Testis (tissue), 2 donors: ENCODE data around the gene SDC1.

Experiments
- POLR2A ChIP-seq: fragments of 450-650 bp; IDR thresholded peaks from one replicate; pipeline ENCODE4 v1.6.1; 2017; ENCODE audit warnings: antibody characterized with exemption, mild to moderate bottlenecking, moderate library complexity
- TF ChIP-seq, protein P1 (sequence below), 3 experiments: fragments of 450-650 bp in 2 of 3; fragments of 200-600 bp in 1 of 3; sonication (generic) in 1 of 3; IDR thresholded peaks; one replicate each; pipeline ENCODE4 v1.5.1; 2016 to 2019; ENCODE audit warnings: antibody characterized with exemption in 3 of 3, mild to moderate bottlenecking in 2 of 3, moderate library complexity in 1 of 3

DNA sequence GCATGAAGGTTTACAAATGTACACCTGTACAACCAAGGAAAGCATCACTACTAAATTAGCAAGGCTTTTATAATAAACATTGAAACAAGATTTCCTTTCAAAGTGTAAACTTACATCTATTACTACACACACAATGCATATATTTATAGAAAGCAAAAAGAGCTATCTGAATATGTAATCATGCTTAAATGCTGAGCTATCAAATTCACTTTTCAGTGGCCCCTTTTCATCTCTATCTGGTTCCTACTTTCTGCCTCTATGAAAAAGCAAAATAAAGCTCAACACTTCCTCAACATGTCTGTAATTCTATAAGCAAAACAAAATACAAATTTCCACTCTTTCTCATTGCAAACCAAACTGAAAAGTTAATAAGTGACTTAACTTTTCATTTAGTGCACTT, 25.5 kb upstream of the SDC1 start:
- TF ChIP-seq, protein P1, sequence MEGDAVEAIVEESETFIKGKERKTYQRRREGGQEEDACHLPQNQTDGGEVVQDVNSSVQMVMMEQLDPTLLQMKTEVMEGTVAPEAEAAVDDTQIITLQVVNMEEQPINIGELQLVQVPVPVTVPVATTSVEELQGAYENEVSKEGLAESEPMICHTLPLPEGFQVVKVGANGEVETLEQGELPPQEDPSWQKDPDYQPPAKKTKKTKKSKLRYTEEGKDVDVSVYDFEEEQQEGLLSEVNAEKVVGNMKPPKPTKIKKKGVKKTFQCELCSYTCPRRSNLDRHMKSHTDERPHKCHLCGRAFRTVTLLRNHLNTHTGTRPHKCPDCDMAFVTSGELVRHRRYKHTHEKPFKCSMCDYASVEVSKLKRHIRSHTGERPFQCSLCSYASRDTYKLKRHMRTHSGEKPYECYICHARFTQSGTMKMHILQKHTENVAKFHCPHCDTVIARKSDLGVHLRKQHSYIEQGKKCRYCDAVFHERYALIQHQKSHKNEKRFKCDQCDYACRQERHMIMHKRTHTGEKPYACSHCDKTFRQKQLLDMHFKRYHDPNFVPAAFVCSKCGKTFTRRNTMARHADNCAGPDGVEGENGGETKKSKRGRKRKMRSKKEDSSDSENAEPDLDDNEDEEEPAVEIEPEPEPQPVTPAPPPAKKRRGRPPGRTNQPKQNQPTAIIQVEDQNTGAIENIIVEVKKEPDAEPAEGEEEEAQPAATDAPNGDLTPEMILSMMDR (IDR thresholded peaks at IDR 0.05): no peak
- TF ChIP-seq POLR2A: no peak
